GM12891 (cell line): Measurements from ENCODE around the gene PHF21A.

Source experiments
- POLR2A ChIP-seq: IDR thresholded peaks from 2 replicates; pipeline ENCODE4 v1.6.1; 2011; ENCODE audit warnings: low read depth, low read length, control low read depth
- POLR2AphosphoS5 ChIP-seq: IDR thresholded peaks from 2 replicates; pipeline ENCODE4 v1.6.1; 2011; ENCODE audit warnings: low read depth, low read length, control low read depth
- POU2F2 ChIP-seq: IDR thresholded peaks from 2 replicates; pipeline ENCODE4 v1.6.1; 2011; ENCODE audit warnings: low read depth, mild to moderate bottlenecking, control low read depth, low read length, moderate library complexity
- TAF1 ChIP-seq: IDR thresholded peaks from 2 replicates; pipeline ENCODE4 v1.6.1; 2011; ENCODE audit warnings: low read depth, low read length, control low read depth

DNA sequence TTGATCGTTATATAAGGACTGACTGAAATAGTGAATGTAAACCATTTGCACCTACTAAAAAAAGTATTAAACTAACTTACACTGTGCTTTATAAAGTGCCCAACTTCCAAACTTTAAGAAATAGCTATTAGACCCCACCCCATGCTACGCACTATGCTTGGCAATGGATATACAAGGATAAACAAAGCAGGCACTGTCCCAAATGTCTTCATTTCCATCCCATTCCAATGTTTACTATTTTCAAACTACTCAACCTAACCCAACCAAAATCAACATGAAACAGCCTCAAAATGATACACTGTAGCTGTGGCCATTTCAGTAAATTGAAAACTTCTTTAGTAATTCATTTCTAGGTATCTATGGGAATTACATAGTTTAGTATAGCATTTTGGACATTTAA lies 12.5 kb downstream of the PHF21A start:
- TF ChIP-seq POLR2A = no peak
- TF ChIP-seq POLR2AphosphoS5 = no peak
- TF ChIP-seq TAF1 = no peak
- TF ChIP-seq POU2F2 = no peak
